C4-2B (cell line): ENCODE data around the gene SOX10.

Source experiments
- H3K27ac ChIP-seq: fragments of 450-650 bp; 2 replicates; pipeline ENCODE4 v1.5.1; 2017
- ZFX ChIP-seq: fragments of 450-650 bp; IDR thresholded peaks from 2 replicates; pipeline ENCODE4 v1.6.1; 2017
- TF ChIP-seq, protein P1 (sequence below): fragments of 450-650 bp; conservative IDR thresholded peaks from 2 replicates; pipeline ENCODE4 v1.5.1; 2017; ENCODE audit warnings: mild to moderate bottlenecking

SOX10 gene

DNA sequence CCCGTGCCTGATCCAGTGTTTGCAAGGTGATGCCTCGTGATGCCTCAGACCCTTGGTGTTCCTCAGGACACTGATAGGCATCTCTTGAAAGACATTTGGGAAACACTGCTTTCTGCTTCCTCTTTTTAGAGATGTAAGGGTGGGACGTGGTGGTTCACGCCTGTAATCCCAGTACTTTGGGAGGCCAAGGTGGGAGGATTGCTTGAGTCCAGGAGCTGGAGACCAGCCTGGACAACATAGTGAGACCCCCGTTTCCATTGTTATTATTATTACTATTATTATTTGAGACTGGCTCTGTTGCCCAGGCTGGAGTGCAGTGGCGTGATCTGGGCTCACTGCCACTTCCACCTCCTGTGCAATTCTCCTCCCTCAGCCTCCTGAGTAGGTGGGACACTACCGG, 6.5 kb upstream of the SOX10 start:
- no peak overlapping the region for H3K27ac ChIP-seq
- no peak for TF ChIP-seq ZFX
- TF ChIP-seq, protein P1, sequence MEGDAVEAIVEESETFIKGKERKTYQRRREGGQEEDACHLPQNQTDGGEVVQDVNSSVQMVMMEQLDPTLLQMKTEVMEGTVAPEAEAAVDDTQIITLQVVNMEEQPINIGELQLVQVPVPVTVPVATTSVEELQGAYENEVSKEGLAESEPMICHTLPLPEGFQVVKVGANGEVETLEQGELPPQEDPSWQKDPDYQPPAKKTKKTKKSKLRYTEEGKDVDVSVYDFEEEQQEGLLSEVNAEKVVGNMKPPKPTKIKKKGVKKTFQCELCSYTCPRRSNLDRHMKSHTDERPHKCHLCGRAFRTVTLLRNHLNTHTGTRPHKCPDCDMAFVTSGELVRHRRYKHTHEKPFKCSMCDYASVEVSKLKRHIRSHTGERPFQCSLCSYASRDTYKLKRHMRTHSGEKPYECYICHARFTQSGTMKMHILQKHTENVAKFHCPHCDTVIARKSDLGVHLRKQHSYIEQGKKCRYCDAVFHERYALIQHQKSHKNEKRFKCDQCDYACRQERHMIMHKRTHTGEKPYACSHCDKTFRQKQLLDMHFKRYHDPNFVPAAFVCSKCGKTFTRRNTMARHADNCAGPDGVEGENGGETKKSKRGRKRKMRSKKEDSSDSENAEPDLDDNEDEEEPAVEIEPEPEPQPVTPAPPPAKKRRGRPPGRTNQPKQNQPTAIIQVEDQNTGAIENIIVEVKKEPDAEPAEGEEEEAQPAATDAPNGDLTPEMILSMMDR = no peak

DNA sequence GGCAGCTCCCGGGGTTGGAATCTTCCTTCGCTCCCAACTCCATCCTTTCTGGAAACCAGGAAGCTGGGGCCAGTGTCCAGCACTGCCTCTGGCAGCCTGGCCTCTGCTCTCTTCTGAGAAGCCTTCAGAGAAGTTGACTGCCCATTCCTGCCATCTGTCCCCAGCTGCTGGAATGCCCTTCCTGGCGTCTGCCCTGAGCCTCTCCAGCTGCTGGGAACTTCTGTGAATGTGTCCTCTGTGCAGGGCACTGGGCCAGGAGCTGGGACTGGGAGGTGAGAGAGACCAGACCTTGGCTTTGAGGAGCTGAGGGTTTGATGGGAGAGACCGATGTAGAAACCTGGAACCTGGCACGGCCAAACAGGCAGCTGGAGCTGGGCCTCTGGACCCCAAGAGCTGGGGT, 5.9 kb upstream of the SOX10 start:
- TF ChIP-seq, protein P1 = no peak
- TF ChIP-seq ZFX = no peak
- H3K27ac ChIP-seq = no peak overlapping the region; the same call in 1 of the 2 replicates

DNA sequence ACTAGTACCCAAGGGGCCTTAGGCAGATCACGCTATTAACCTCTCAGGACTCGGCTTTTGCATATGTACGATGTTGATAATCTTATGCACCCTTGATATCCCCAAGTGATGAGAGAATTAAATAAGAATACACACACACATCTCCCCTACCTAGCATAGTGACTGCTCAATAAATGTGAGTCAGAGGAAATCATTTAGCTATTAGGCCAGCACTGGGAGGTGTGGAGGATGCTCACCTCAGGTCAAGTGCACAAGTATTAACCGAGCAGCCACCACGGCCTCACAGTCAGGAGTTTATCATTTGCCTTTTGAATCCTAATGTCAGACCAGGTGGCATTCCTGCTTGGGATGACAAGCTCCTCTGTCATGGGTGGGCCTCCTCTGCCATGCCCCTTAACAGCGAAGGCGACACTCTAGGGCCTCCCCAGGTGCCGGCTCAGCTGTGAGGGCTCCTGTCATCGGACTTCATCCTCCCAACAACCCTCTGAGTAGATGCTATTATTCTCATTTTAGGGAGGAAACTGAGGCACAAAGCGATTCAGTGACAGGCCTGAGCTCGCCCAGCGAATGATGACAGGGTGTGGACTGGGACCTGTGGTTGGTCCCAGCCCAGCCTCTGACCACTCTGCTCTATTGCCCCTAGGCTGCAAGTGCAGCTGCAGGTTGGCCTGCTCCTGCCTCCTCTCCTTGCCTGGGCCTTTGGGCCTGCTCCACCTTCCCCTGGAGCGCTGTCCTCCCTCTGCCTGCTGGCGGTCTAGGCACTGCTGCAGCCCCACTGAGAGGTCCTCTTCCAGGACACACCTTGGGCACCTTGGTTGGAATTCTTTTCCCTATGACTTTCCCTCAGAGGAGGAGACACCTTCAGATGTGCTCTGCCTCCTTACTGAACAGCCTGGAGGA, 5.0 kb upstream of the SOX10 start:
- TF ChIP-seq ZFX = no peak
- TF ChIP-seq, protein P1 = no peak
- H3K27ac ChIP-seq = no peak overlapping the region; the same call in 1 of the 2 replicates

DNA sequence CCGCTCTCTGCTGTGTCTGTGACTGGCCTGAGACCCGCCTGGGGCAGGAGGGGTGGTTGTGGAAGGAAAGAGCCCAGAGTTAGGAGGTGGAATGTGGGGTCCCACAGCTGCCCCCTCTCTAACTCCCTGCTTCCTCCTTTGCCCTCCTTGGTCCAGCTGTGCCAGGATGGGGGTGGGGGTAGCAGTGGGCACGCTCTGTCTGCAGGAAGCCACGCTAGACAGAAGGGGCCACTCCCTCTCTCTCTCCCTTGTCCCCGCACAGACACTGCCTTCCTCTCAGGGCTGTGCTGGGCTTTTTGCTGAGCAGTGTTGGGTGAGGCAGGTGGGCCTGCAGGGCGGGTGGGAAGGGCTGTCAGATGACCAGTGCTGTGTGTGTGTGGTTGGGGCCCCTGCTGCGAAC, 2.0 kb upstream of the SOX10 start:
- no peak overlapping the region for H3K27ac ChIP-seq
- TF ChIP-seq, protein P1 = no peak
- no peak for TF ChIP-seq ZFX

DNA sequence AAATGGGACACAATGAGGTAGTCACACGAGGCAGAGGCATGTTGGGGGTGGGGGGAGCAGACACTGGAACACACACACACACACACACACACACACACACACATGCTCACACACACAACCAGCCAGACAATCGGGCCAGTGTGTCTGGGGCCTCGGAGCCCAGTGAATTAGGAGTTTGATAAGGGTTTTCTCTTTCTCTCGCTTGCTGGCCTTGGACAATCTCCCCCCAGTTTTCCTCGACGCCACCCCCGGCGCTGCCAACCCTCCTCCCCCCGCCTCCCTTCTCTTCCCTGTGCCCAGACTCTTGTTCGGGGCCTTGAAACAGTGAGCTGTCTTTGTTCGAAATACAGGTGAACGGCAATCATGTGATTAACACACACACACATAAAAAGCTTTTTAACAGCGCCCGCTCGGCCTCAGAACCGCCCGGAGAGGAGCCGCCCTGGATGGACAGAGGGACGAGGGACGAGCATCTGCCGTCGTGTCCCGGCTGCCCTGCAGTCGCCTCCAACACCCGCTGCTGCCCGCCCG, 1.5 kb upstream of the SOX10 start:
- TF ChIP-seq ZFX = no peak
- TF ChIP-seq, protein P1 = no peak
- no peak overlapping the region for H3K27ac ChIP-seq

DNA sequence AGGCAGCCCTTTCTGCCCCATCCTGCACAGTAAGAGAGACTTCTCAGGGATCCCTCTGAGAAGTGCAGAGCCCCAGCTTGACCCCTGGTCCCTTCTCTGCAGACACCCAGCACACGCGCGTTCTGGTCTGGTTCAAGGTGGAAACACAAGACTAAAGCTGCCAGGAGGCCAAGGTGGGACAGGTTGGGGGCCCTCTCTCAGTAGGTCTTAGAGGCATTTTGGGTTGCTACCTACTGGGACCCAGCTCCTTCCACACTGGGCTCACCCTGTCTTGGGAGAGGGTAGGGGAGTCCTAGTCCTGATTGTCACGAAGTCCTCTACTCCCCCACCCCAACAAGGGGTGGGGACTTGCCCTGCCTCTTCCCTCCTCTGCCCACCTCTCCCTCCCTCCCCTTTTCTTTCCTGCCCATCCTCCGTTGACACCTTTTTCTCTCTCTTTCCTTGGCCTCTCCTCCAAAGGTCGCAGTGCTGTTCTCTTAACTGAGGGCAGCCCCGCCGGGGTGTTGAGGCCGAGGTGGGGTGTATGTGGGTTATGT, 763 bp upstream of the SOX10 start:
- TF ChIP-seq, protein P1 = no peak
- TF ChIP-seq ZFX = no peak
- no peak overlapping the region for H3K27ac ChIP-seq
